Neuronal stem cell (in vitro differentiated cells): ENCODE measurements around the gene GYPE.
"Not testable (repeated sequence)": the region's sequence is repeated elsewhere in the genome, so short reads cannot be mapped to it uniquely, and the experiment has no call there.

ENCODE experiments used
- DNase-seq: peaks from one replicate; pipeline ENCODE4 v3.0.0-alpha.2; 2013; ENCODE audit warnings: low spot score
- H2AFZ ChIP-seq: one replicate; pipeline ENCODE4 v1.6.1; 2013; ENCODE audit warnings: mild to moderate bottlenecking, low read length, inconsistent platforms
- H2AK5ac ChIP-seq: 2 replicates; pipeline ENCODE4 v1.6.1; 2013; ENCODE audit warnings: low read depth, mild to moderate bottlenecking, inconsistent platforms, low read length, moderate library complexity, mixed read lengths
- H2BK120ac ChIP-seq: 2 replicates; pipeline ENCODE4 v1.6.1; 2013; ENCODE audit warnings: low read depth, mild to moderate bottlenecking, inconsistent platforms, low read length, moderate library complexity, mixed read lengths
- H2BK12ac ChIP-seq: one replicate; pipeline ENCODE4 v1.6.1; 2013; ENCODE audit warnings: low read length, inconsistent platforms
- H2BK15ac ChIP-seq: 2 replicates; pipeline ENCODE4 v1.6.1; 2013; ENCODE audit warnings: mild to moderate bottlenecking, low read length, inconsistent platforms, mixed read lengths
- H2BK5ac ChIP-seq: one replicate; pipeline ENCODE4 v1.6.1; 2013; ENCODE audit warnings: inconsistent platforms, mild to moderate bottlenecking, low read length, moderate library complexity
- H3K14ac ChIP-seq: one replicate; pipeline ENCODE4 v1.6.1; 2013; ENCODE audit warnings: low read length, inconsistent platforms
- H3K18ac ChIP-seq: 2 replicates; pipeline ENCODE4 v1.6.1; 2013; ENCODE audit warnings: low read length, inconsistent platforms
- H3K23ac ChIP-seq: 2 replicates; pipeline ENCODE4 v1.6.1; 2013; ENCODE audit warnings: low read depth, mild to moderate bottlenecking, mixed read lengths, low read length, inconsistent platforms; ENCODE audit not compliant: poor library complexity
- H3K27ac ChIP-seq: replicated peaks from 3 replicates; pipeline ENCODE4 v1.5.1; 2013; ENCODE audit warnings: low read length, inconsistent platforms
- H3K27me3 ChIP-seq, 3 experiments: 2 replicates each; pipeline ENCODE4 v1.6.1; 2013; ENCODE audit warnings: low read length in 3 of 3, mild to moderate bottlenecking in 2 of 3, inconsistent platforms in 1 of 3, low read depth in 1 of 3, mixed read lengths in 1 of 3, moderate library complexity in 1 of 3; ENCODE audit not compliant: control insufficient read depth in 3 of 3, insufficient read depth in 3 of 3
- H3K36me3 ChIP-seq, 2 donors: replicated peaks in 1 of 2; 2 replicates each; pipeline ENCODE4 v1.6.1; 2013; ENCODE audit warnings: low read length in 2 of 2; ENCODE audit not compliant: control insufficient read depth in 2 of 2, insufficient read depth in 2 of 2
- H3K4ac ChIP-seq: 2 replicates; pipeline ENCODE4 v1.6.1; 2013; ENCODE audit warnings: inconsistent platforms, mild to moderate bottlenecking, low read length, moderate library complexity
- H3K4me1 ChIP-seq, 2 donors: 1 replicate in 1 of 2; 2 replicates in 1 of 2; pipeline ENCODE4 v1.6.1; 2013; ENCODE audit warnings: low read length in 2 of 2, low read depth in 1 of 2; ENCODE audit not compliant: control insufficient read depth in 2 of 2, insufficient read depth in 1 of 2
- H3K4me2 ChIP-seq: one replicate; pipeline ENCODE4 v1.6.1; 2013; ENCODE audit warnings: mild to moderate bottlenecking, low read length, inconsistent platforms; ENCODE audit not compliant: insufficient read depth, poor library complexity, severe bottlenecking
- H3K4me3 ChIP-seq, 2 donors: 2 replicates each; pipeline ENCODE4 v1.5.1; 2013; ENCODE audit warnings: low read length in 2 of 2, mild to moderate bottlenecking in 2 of 2, inconsistent platforms in 1 of 2, moderate library complexity in 1 of 2
- H3K79me1 ChIP-seq: one replicate; pipeline ENCODE4 v1.6.1; 2013; ENCODE audit warnings: low read depth, mild to moderate bottlenecking, inconsistent platforms, low read length, moderate library complexity
- H3K9ac ChIP-seq: one replicate; pipeline ENCODE4 v1.6.1; 2013; ENCODE audit warnings: mild to moderate bottlenecking, low read depth, low read length, inconsistent platforms; ENCODE audit not compliant: poor library complexity
- H3K9me3 ChIP-seq, 2 donors: replicated peaks in 1 of 2; 2 replicates each; pipeline versions ENCODE3 to v1.6.1; 2013; ENCODE audit warnings: low read length in 2 of 2, mild to moderate bottlenecking in 2 of 2, inconsistent platforms in 1 of 2, low read depth in 1 of 2, mixed read lengths in 1 of 2, moderate library complexity in 1 of 2; ENCODE audit not compliant: control insufficient read depth in 2 of 2, insufficient read depth in 1 of 2
- H4K8ac ChIP-seq: one replicate; pipeline ENCODE4 v1.6.1; 2013; ENCODE audit warnings: low read depth, mild to moderate bottlenecking, inconsistent platforms, low read length, moderate library complexity
- H4K91ac ChIP-seq: one replicate; pipeline ENCODE4 v1.6.1; 2013; ENCODE audit warnings: low read length, low read depth, mild to moderate bottlenecking, inconsistent platforms; ENCODE audit not compliant: poor library complexity
- WGBS, 2 donors: extraction: QIAGEN DNeasy Blood & Tissue Kit; methylation state at CpG; one replicate each; pipeline ENCODE4 v1.1.7; 2013; ENCODE audit warnings: missing lambda C conversion rate in 2 of 2, mixed read lengths in 1 of 2; ENCODE audit not compliant: insufficient read length in 2 of 2, insufficient replicate concordance in 1 of 2; ENCODE audit errors: extremely low coverage in 2 of 2; 5-methylcytosine and 5-hydroxymethylcytosine counted together

The GYPE gene

GRCh38 chr4:143947493-143947892 lies 42.1 kb upstream of the GYPE start:
- not testable (repeated sequence) for H2BK5ac ChIP-seq, H3K79me1 ChIP-seq, H3K4me2 ChIP-seq, H3K4me1 ChIP-seq, H3K9me3 ChIP-seq, H2BK120ac ChIP-seq, DNase-seq, H3K27me3 ChIP-seq, H2BK12ac ChIP-seq, H3K27ac ChIP-seq, H3K9ac ChIP-seq, H4K8ac ChIP-seq, H3K36me3 ChIP-seq, H2BK15ac ChIP-seq, H3K23ac ChIP-seq, H2AFZ ChIP-seq, H3K4ac ChIP-seq, H2AK5ac ChIP-seq, H3K4me3 ChIP-seq, H3K14ac ChIP-seq, H4K91ac ChIP-seq, H3K18ac ChIP-seq
- no CpG with 5 or more reads among the region's 1 CpG for whole genome bisulfite sequencing, 2 donors

- not testable (repeated sequence) for H2BK5ac ChIP-seq, H3K4me3 ChIP-seq, H3K4ac ChIP-seq, H2AFZ ChIP-seq, H4K91ac ChIP-seq, H3K27ac ChIP-seq, H2AK5ac ChIP-seq, H3K14ac ChIP-seq, H3K23ac ChIP-seq, H3K4me2 ChIP-seq, H2BK15ac ChIP-seq, H2BK12ac ChIP-seq, H3K9ac ChIP-seq, H3K18ac ChIP-seq, H3K36me3 ChIP-seq, H3K79me1 ChIP-seq, H3K9me3 ChIP-seq, H2BK120ac ChIP-seq, DNase-seq, H3K27me3 ChIP-seq, H3K4me1 ChIP-seq, H4K8ac ChIP-seq
- no CpG with 5 or more reads among the region's 2 CpGs for WGBS, 2 donors
Observed at GRCh38 chr4:143940708-143941107, 35.3 kb upstream of the GYPE start.

- Histone ChIP-seq H4K8ac (no peak overlapping the region), H3K27ac (no peak overlapping the region), H3K79me1 (no peaks in the 10 kb centered on the region), H2BK120ac (no peak overlapping the region), H2BK12ac (no peak overlapping the region), H3K14ac (no peak overlapping the region), H3K27me3 (no peaks in the 10 kb centered on the region), H3K23ac (no peak overlapping the region), H2AFZ (no peak overlapping the region), H3K9ac (no peak overlapping the region), H3K4ac (no peak overlapping the region), H3K4me1 (no peaks in the 10 kb centered on the region), H2BK15ac (no peak overlapping the region), H3K4me2 (no peak overlapping the region), H3K9me3 (no peaks in the 10 kb centered on the region), H3K4me3 (no peak overlapping the region), H3K18ac (no peak overlapping the region), H2AK5ac (no peak overlapping the region), H2BK5ac (no peak overlapping the region), H4K91ac (no peak overlapping the region), H3K36me3 (no peaks in the 10 kb centered on the region)
- no CpG with 5 or more reads among the region's 2 CpGs for WGBS, 2 donors
- DNase-seq, result no peak
Observed at GRCh38 chr4:143939528-143939927, 34.2 kb upstream of the GYPE start.

- not testable (repeated sequence) for H2BK120ac ChIP-seq, H3K9ac ChIP-seq, H3K4me2 ChIP-seq
Observed at GRCh38 chr4:143938890-143939289, 33.5 kb upstream of the GYPE start.

More at GRCh38 chr4:143938890-143939289, 33.5 kb upstream of the GYPE start:
- H3K4me1 ChIP-seq, H3K4ac ChIP-seq, H3K79me1 ChIP-seq, H4K91ac ChIP-seq, H2BK15ac ChIP-seq, H3K18ac ChIP-seq, H2AFZ ChIP-seq, H2BK12ac ChIP-seq, H3K23ac ChIP-seq, H2AK5ac ChIP-seq, DNase-seq, H3K9me3 ChIP-seq, H2BK5ac ChIP-seq, H3K14ac ChIP-seq, H3K27ac ChIP-seq, H3K4me3 ChIP-seq, H4K8ac ChIP-seq, H3K27me3 ChIP-seq, H3K36me3 ChIP-seq: not testable (repeated sequence)
- WGBS, 2 donors, result no CpG with 5 or more reads among the region's 4 CpGs
